Activated CD4-positive, alpha-beta T cell treated with anti-CD3 and anti-CD28 coated beads, Interleukin-10, Interleukin-2, amounts not matched to agents 100 ng/mL and 50 ng/mL, durations not matched to agents 16 hours and 8 hours (primary cell): ENCODE measurements around the gene GALT.
"Not testable (repeated sequence)": the region's sequence is repeated elsewhere in the genome, so short reads cannot be mapped to it uniquely, and the experiment has no call there.

Source experiments
- DNase-seq: peaks from one replicate; pipeline ENCODE4 v3.0.0-alpha.2; 2020

GALT gene

DNA sequence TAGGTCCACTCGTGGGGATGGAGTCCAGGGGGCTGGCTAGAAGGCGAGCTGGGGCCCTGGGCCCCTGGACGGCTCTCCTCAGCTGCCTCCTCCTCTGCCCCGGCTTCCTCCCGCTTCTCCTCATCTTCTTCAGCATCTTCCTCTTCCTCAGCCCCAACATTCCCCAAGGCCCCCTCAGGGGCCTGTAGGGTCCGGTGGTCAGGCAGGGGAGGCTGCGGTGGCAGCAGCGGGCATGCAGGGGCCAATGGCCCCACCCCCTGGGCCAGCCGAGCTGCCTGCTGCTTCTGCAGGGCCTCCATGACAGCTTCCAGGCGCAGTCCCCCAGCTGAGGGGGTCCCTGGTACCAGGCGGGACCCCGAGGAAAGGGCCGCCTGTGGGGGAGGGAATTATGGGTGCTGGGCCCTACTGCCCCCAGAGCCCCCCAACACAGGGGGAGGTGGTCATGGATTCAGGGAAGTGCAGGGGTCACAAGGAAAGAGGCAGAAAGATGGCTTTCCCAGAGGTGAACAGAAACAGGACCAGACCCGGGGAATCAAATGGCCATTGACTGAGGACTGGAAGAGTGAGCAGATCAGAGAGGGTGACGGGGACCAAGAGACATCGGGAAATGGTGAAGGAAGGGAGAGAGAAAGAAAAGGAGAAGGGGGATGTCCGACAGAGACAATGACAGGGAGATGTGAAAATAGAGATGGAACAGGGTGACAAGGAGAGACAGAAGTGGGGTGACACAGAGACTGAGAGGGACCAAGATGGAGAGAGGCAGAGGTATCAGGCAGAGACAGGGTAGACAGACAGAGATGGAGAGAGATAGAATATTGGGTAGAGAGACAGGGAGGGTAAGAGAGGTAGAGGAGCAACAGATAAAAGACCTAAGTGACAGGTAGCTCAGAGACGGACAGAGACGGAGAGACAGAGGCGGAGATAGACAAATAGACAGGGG is 18.5 kb upstream of the GALT start:
- DNase-seq, result no peak

- peak; percentile 30 for DNase-seq
Measured at GRCh38 chr9:34628656-34629490, 17.6 kb upstream of the GALT start, which contains the start of gene ARID3C. ARID3C (minus strand) TSS chr9:34629066; CDS start chr9:34628014, 1,052 bp downstream.

DNA sequence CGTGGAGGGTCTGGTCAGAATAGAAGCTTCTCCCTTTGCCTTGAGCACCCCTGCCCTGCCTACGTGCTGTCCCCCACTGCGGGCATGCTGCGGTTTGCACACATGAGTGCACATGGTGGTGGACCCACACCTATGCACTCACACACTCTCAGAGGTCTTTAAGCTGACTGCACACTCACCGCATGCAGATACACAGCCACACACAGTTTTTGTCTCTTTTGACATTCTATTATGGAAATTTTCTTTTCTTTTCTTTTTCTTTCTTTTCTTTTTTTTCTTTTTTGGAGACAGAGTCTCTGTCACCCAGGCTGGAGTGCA is 17.0 kb upstream of the GALT start:
- no peak for DNase-seq

DNA sequence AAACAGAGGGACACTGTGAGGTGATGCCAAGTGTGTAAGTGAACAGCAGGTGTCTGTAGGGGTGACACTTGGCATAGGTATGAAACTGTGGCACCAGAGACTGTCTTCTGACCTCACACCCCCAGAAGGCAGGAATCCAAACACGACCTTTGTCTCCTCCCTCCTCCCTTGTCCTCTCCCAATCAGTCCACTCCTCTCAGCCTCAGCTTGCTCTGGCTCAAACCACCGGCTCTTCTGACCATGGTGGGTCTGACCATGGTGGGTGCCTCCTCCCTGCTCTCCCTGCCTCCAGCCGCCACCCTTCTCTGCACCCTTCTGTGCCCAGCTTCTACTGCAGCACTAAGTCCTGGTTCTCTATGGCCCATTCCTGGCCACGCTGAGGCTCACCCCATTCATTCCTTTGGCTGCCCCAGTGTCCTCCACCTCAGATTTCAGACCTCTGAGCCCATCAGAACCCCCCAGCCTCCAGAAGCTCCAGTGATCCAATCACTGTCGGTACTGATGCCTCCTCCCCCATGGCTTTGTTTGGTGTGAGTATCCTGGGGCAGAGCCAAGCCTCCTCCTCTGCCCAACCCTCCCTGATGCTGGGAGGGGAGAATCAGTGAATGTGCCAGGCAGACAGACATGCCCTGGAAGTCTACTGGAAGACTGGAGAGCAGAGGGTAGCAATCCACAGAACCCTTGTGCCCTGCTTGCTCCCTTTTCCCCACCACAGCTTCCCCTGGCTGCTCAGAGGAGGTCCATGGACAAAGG is 15.9 kb upstream of the GALT start:
- DNase-seq, result no peak

GRCh38 chr9:34633166-34633565 is 13.3 kb upstream of the GALT start:
- DNase-seq, result no peak

DNA sequence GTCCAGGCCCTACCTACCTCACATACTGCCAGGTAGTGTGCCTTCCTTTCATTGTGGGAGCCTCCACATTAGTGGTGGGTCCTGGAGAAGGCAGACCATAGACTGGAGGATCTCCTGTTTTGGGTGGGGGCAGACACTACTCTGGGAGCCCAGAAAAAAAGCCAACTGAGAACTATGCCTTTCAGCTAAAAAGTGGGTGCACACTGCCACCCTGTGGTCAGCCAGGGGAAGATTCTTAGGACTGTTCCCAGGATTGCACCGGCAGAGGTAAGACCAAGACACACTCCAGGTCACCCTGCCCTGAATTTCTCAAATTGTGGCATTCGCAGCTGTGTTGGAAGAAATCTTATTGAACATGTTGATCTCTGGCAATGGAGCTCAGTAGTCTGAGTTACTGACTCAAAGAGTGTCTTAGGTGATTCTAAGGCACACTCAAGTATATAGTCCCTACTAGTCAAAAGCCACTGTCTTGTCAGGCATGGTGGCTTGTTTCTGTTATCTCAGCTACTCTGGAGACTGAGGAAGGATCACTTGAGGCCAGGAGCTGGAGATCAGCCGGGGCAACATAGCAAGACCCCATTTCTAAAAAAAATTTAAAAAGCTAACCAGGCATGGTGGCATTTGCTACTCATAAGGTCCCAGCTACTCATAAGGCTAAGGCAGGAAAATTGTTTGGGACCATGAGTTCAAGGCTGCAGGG is 12.5 kb upstream of the GALT start:
- peak; percentile 83 for DNase-seq

DNA sequence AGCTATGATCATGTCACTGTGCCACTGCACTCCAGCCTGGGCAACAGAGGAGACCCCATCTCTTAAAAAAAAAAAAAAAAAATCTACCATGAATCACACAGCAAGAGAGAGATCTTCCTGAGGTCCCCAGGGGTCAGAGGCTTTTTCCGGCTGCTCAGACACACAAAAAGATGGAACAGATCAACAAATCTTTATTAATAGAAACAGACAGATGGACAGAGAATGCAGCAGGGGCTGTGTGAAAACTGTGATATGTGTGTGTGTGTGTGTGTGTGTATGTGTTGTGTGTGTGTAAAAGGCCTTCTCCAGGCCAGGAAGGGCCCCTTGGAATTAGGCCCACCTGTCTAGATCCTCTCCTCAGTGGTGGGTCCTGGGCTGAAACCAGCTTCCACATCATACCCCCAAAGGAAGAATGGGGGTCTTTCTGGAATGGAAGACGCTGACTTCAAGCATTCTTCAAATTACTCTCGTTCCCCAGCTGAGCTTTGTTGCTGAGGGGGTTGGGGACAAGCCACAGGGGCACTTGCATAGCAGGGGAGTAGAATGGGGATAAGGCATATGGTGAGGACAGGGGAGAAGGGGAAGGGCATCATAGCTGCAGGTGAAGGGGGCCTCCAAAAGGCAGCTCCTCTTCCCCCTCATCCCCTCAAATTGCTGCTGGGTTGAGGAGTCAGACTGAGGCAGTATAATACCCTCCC is 11.8 kb upstream of the GALT start:
- DNase-seq, result no peak

DNA sequence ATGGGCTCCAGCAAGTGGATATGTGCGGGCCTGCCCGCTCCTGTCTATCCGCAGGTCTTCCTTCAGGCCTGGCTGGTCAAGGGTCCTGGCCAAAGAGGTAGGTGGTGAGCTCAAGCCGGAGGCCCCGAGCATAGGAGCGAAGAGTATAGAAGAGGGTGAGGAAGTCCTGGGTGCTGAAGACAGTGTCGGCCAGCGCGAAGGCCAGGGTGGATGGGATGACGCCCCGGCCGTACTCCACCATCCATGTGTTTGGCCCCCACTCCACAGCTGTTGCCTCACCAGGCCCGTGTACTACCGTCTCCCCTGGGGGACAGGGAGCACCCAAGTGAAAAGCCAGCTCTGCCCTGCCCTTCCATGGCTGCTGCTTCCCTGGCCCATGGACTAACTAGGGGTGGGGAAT is 10.9 kb upstream of the GALT start:
- DNase-seq, result no peak

DNA sequence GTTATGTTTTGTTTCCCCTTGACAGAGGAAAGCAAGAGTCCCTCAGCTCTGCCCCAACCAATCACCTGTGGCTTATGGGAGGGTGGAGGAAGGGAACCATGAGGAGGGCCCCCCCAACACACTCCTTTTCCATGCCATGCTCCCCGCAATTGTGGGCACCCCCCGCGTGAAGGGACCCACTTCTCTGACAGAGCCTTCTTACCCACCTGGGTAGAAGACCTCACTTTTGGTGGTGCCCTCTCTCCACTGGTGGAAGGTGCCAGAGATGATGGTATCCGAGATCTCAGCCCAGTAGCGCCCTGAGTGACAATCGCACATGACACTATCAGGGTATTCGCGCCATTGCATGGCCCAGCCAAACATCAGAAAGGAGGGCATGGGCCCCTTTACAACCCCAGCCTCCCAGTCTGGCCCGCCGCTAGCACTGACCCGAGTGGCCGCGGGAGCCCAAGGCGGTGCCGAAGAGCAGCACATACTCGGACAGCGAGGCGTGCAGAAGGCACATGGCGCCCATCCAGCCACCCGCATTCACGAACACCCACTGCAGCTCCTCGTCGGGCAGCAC is 9.6 kb upstream of the GALT start:
- DNase-seq, result peak; percentile 47

- peak; percentile 96 for DNase-seq
Measured at GRCh38 chr9:34637356-34638137, 8.9 kb upstream of the GALT start, which contains the start of gene SIGMAR1. SIGMAR1 (minus strand) TSS chr9:34637787; CDS start chr9:34637697, 90 bp downstream.

DNA sequence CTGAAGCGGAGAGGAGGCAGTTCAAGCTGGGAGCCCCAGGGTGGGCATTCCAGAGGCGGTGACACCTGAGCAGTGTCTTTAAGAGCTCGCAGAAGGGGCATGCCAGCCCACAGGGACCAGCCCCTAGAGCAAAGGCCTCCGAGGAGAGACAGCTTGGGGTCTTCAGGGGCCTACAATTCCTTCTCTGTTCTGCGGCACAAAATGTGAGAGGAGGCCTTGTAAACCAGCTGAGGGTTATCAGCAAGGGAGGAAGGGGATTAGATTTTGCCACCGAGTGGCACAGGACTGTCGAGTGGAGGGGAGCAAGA is 8.4 kb upstream of the GALT start:
- DNase-seq, result no peak

- DNase-seq, result not testable (repeated sequence)
Measured at GRCh38 chr9:34639322-34639721, 7.2 kb upstream of the GALT start.

DNA sequence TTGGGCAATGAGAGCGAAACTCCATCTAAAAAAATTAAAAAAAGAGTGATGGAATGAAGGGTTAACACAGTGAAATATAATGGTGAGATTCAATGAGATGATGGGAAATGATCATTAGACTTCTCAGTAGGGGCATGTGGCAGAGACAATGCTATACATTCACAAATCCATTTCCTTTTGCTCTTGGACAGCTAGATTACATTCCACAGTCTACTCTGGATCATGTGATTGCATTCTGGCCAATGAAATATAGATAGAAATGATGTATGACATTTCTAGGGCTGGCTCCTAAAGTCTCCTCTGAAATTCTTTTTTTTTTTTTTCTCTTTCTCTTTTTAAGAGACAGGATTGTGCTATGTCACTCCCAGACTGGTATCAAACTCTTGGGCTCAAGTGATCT is 3.8 kb upstream of the GALT start:
- no peak for DNase-seq

- no peak for DNase-seq
Measured at GRCh38 chr9:34644766-34645314, 1.6 kb upstream of the GALT start.

GRCh38 chr9:34647084-34647403 is 569 bp downstream of the GALT start:
- DNase-seq, result no peak

DNA sequence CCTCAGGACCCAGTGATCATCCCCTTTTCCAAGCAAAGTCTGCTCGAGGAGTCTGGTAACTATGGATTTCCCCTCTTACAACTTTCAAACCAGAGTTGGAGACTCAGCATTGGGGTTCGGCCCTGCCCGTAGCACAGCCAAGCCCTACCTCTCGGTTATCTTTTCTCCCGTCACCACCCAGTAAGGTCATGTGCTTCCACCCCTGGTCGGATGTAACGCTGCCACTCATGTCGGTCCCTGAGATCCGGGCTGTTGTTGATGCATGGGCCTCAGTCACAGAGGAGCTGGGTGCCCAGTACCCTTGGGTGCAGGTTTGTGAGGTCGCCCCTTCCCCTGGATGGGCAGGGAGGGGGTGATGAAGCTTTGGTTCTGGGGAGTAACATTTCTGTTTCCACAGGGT is 1.2 kb downstream of the GALT start:
- peak; percentile 43 for DNase-seq

- DNase-seq, result no peak
Measured at GRCh38 chr9:34648673-34649072, 2.2 kb downstream of the GALT start.

DNA sequence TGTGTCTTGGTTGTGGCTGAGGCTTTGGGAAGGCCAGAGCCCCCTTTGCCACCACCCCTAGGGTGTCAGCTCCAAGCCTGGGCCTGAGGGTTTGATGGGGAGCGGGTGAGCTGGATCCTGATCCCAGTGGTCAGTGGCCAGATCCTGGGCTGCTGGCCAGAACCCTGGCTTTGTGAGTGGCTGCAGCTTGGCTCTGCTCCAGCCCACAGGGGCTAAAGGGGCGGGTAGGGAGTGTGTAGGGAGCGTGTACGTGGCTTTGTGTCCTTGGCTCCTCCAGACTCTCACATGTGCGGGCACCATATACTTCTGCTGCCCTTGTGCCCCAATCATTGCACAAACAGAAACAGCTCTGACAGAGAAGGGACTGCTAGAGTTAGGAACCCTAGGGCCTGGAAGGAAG is 4.3 kb downstream of the GALT start:
- no peak for DNase-seq

DNA sequence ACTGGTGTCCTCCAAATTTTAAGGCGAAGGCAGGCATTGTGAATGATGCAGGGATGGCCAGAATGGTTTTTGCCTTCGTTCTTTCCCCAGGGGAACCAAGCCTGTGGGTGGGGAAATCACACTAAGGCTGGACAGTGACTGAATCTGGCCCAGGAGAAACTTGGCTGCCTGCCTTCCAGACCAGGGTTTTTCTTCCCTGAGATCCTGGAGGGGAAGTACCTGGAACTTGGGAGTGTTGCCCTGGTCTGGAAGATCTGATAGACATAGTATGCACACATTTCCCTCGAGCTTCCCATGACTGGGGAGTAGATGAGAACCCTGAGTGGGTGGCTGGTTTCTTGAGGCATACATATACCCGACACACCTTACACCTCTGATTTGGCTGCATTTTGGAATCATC is 4.8 kb downstream of the GALT start:
- DNase-seq, result no peak

DNA sequence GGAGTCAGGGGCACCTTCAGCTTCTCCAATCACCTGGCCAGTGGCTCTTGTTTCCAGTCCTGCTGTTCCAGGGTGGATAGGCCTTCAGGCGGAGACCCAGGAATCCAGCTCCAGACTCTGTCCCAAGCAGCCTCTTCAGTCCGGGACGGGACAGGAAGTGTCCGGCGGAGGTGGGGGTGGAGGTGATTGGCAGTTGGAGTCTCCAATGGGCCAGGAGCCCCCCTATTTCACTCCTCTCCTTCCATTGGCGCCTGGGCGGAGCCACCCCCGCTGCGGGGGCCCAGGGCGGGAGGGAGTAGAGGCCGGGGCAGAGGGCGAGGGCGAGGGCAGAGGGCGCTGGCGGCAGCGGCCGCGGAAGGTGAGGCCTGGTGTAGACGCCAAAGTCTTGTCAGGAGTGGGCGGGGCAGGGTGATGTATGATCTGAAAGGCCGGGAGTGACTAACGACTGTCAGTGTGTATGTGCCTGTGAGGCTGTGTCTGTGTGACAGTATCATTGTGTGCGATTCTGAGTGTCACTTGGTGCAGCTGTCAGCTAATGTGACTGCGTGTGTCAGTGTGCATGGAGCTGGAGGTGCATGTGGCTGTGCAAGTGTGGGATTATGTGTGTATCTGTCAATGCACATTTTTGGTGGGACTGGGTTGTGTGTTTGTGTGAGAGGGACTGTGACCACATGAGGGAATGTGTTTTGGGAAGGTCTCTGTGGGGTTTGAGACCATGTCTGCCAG is 5.6 kb downstream of the GALT start, which contains the start of gene IL11RA:
Gene IL11RA (plus strand): TSS at position 310 of the 726 bp plus-strand sequence. CDS start 3,033 bp downstream, outside the sequence.
- DNase-seq, result peak; percentile 63
